GM12891 (cell line): Measurements from ENCODE around the gene NBPF9.
"Not testable (repeated sequence)": the region's sequence is repeated elsewhere in the genome, so short reads cannot be mapped to it uniquely, and the experiment has no call there.

Experiments used
- PAX5 ChIP-seq: IDR thresholded peaks from 2 replicates; pipeline ENCODE4 v1.6.1; 2011; ENCODE audit warnings: low read length, moderate library complexity, mild to moderate bottlenecking; ENCODE audit not compliant: insufficient read depth, severe bottlenecking
- POLR2A ChIP-seq: IDR thresholded peaks from 2 replicates; pipeline ENCODE4 v1.6.1; 2011; ENCODE audit warnings: low read depth, low read length, control low read depth
- POLR2AphosphoS5 ChIP-seq: IDR thresholded peaks from 2 replicates; pipeline ENCODE4 v1.6.1; 2011; ENCODE audit warnings: low read depth, low read length, control low read depth
- SPI1 ChIP-seq: IDR thresholded peaks from 2 replicates; pipeline ENCODE4 v1.6.1; 2011; ENCODE audit warnings: low read depth, low read length, control low read depth

DNA sequence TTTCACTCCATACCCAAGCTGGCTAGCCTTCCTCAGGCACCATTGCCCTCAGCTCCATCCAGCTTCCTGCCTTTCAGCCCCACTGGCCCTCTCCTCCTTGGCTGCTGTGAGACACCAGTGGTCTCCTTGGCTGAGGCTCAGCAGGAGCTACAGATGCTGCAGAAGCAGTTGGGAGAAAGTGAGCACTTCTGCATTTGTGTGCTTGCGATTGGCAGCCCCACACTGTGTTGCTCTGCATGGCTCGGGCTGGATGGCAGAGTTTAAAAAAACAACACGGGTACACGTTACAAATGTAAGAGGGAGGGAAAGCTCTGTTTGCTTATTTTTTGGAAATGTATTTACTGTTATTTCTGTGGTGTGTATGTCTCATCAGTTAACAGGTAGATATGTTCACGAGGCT lies 90.8 kb downstream of the NBPF9 start:
- not testable (repeated sequence) for TF ChIP-seq POLR2A, POLR2AphosphoS5, PAX5, SPI1
